ENCODE measurements around the gene TNFRSF8.

- no peak for TF ChIP-seq CTCF (IDR thresholded peaks at IDR 0.05 in 8 of 11, conservative IDR thresholded peaks at IDR 0.05 in 3 of 11)
- no peak for TF ChIP-seq POLR2A (IDR thresholded peaks at IDR 0.05)
- no peak for TF ChIP-seq POLR2AphosphoS5 (IDR thresholded peaks at IDR 0.05)
Measured at GRCh38 chr1:12076425-12077005, 13.4 kb downstream of the TNFRSF8 start.

All from spleen (tissue), 7 donors.